HUES64 (cell line): ENCODE results near the gene HNF1B. TPM values are rescaled to one million over a fixed set of nuclear protein-coding genes. Genes with fewer than 3 reads are reported as not detected.
"Not testable (repeated sequence)": the region's sequence is repeated elsewhere in the genome, so short reads cannot be mapped to it uniquely, and the experiment has no call there.

ENCODE experiments used
- H3K27ac ChIP-seq: 2 replicates; pipeline ENCODE4 v1.7.0; 2013; ENCODE audit warnings: low read depth, low read length, inconsistent platforms
- H3K27me3 ChIP-seq: 2 replicates; pipeline ENCODE4 v1.6.1; 2013; ENCODE audit warnings: mild to moderate bottlenecking, low read length; ENCODE audit not compliant: insufficient read depth
- H3K36me3 ChIP-seq: 2 replicates; pipeline ENCODE4 v1.6.1; 2013; ENCODE audit warnings: mild to moderate bottlenecking, low read length; ENCODE audit not compliant: insufficient read depth
- H3K4me1 ChIP-seq: 2 replicates; pipeline ENCODE4 v1.6.1; 2013; ENCODE audit warnings: mild to moderate bottlenecking, low read length, moderate library complexity; ENCODE audit not compliant: insufficient read depth
- H3K4me3 ChIP-seq: 2 replicates; pipeline ENCODE4 v1.5.1; 2013; ENCODE audit warnings: mild to moderate bottlenecking, low read length, moderate library complexity
- H3K9ac ChIP-seq: 2 replicates; pipeline ENCODE4 v1.6.1; 2013; ENCODE audit warnings: mild to moderate bottlenecking, low read depth, low read length
- H3K9me3 ChIP-seq: 2 replicates; pipeline ENCODE4 v1.6.1; 2013; ENCODE audit warnings: low read depth, low read length; ENCODE audit not compliant: insufficient read depth
- WGBS: fragments of 150-250, 120-280 bp; methylation state at CpG from one replicate; pipeline ENCODE4 v1.1.7; 2013; ENCODE audit warnings: missing lambda C conversion rate; 5-methylcytosine and 5-hydroxymethylcytosine counted together
- polyA plus RNA-seq, 2 experiments: library from polyadenylated mRNA; stranded (reverse); fragments of 50-300 nt; gene quantifications; one replicate each; pipeline ENCODE4 v1.2.3, GENCODE V29; 2013

HNF1B gene, protein sequence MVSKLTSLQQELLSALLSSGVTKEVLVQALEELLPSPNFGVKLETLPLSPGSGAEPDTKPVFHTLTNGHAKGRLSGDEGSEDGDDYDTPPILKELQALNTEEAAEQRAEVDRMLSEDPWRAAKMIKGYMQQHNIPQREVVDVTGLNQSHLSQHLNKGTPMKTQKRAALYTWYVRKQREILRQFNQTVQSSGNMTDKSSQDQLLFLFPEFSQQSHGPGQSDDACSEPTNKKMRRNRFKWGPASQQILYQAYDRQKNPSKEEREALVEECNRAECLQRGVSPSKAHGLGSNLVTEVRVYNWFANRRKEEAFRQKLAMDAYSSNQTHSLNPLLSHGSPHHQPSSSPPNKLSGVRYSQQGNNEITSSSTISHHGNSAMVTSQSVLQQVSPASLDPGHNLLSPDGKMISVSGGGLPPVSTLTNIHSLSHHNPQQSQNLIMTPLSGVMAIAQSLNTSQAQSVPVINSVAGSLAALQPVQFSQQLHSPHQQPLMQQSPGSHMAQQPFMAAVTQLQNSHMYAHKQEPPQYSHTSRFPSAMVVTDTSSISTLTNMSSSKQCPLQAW
- polyA plus RNA-seq (2013, experiment 1 of 2): 0.70 TPM
- 0.89 TPM for polyA plus RNA-seq (2013, experiment 2 of 2)

DNA sequence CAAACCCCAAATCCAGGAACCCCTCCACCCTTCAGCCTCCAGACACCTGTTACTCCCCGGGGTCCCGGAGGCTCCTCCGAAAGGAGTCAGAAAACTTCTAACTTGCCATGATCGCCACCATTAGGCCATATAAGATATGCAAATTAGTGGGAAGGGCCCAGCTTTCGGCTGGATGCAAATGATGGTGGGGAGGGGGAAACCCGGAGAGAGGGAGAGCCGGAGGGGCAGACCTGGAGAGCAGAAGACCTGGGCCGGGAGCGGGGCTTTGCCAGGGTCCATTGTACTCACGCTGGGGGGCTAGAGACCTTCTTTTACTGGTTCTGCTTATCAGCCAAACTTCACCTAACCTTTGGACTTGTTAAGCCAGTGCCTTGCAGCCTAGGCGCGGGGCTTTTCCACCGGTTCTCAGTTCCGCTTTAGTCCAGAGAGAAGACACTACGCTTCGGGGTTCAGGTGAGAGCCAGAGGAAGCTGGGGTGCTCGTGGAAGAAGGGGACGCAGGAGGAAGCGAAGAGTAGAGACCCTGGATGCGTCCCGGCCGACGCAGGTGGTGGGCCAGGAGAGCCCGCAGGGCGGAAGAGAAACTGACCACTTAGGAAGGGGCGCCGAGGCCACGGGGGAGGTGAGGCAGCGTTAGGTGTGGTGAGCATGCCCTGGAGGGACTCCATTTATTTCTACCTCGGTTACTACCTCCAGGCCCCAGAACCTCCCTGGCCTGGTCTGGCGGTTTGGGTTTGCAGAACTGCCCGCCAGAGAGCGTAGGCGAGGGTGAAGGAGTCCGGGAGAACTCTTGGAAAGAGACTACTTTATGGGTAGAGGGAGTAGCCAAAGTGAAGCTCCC, at the start of gene HNF1B:
Gene HNF1B, minus strand, starts transcription at position 99 of the 840 bp plus-strand sequence. CDS start 175 bp downstream, outside the sequence.
- peaks cover 13% of the 10 kb centered on the region for H3K4me1 ChIP-seq
- no peaks in the 10 kb centered on the region for H3K9me3 ChIP-seq
- H3K27ac ChIP-seq: no peak within 1 kb of the TSS
- no peaks in the 10 kb centered on the region for H3K36me3 ChIP-seq
- no peak within 1 kb of the TSS for H3K9ac ChIP-seq
- H3K27me3 ChIP-seq: peaks cover 95% of the 10 kb centered on the region
- 3% methylated on average over 34 of the region's 35 CpGs for WGBS
- peak within 1 kb of the TSS; percentile 50 for H3K4me3 ChIP-seq

DNA sequence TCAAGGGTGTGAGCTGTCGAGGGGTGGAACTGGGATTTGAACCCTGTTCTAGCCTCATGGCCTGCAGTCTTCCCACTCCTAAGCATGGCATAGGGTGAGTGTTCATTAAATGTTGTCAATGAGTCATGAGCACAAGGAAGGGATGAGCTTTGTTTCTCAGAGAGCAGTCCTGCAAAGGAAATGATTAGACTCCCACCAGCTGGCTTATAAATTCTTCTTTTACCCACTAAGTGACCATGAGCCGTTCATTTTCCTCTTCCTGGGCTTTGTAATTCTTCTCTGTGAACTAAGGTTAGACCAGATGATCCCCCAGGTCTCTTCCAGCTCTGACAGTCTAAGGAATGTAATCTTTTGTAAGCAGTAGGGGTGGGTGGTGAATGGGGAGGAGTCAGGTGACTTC, 47.9 kb upstream of the HNF1B start:
- no peak overlapping the region for H3K4me3 ChIP-seq
- no peaks in the 10 kb centered on the region for H3K36me3 ChIP-seq
- H3K9me3 ChIP-seq: no peaks in the 10 kb centered on the region
- H3K4me1 ChIP-seq: peaks cover 5% of the 10 kb centered on the region; the same call in 1 of the 2 replicates
- H3K27me3 ChIP-seq: no peaks in the 10 kb centered on the region
- H3K27ac ChIP-seq: no peak overlapping the region
- no peak overlapping the region for H3K9ac ChIP-seq
- 83% methylated on average over 2 of the region's 2 CpGs for WGBS

DNA sequence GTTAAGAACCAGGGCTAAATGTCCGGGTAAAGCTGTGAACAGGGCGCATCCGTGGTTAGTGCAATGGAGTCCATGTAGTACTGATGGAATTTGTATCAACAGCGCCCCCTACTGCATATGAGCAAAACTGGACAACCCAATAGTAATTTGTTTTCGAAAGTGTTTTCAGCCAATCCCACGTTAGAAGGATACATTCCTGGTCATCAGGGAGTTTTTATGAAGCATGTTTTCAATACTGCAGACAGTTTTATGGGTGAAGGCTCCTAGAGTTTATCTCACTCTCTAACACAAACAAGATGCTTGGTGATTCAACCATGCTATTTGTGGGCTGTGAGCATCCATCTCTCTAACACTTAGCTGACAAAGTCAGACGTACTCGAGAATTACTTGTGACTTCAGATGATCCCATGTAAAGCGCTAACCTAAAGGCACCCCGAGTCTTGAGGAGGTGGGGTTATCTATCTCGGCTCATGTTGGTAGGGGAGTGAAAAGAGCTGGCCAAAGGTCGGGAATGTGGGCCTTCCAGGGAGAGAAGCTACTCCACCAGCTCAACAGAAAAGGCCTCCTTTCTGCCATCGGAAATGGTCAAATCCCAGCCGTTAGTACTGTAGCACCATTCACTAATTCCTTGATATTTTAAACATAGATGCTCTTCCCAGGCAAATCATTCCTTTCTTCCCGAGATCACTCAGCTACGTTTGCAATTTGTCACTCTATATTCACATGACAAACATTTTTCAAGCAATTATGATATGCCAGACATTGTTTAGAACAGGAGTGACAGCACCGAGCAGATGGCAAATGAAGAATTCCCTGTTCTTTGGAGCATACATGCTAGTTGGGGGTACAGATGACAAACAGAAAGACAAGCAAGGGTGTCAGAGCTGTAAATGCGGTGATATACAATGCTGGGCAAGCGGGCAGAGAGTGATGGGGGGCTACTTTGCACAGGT, 46.9 kb upstream of the HNF1B start:
- no peak overlapping the region for H3K27ac ChIP-seq
- WGBS: 85% methylated on average over 19 of the region's 19 CpGs
- H3K4me3 ChIP-seq: no peak overlapping the region
- no peaks in the 10 kb centered on the region for H3K36me3 ChIP-seq
- H3K9ac ChIP-seq: no peak overlapping the region
- no peaks in the 10 kb centered on the region for H3K4me1 ChIP-seq
- H3K27me3 ChIP-seq: no peaks in the 10 kb centered on the region
- no peaks in the 10 kb centered on the region for H3K9me3 ChIP-seq

DNA sequence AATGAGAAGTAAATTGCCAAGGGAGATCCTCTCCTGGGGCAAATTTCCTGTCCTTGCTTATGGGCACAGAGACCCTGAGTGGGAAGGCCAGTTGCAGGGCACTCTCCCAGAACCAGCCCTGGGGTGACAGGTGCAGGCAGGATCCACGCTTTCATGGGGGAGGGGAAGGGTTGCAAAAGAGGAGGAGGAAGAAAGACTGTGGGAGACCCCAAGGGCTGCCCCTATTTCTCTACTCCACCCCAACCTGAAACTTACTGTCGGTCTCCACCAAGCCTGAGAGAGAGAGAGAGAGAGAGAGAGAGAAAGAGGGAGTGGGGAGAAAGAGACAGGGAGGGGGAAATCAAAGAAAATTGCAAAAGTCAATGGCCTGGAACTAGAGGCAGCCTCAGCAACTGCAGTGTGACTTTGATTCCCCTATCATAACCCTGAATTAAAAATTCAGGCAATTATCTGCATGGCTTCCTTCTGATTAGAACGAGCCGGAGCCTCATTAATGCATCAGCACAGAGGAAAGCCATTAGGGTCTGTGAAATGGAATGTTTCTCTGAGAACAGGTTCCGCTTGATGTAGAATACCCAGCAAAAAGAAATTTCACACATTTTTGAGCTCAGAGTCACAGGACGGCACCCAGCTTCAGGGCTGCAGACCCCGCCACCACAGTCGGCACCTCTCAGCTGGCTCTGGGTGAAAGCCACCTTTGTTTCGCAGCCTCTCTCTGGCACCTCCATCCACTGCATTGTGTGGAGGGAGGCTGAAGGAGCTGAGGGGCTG, 45.1 kb upstream of the HNF1B start:
- Histone ChIP-seq H3K27me3 (no peaks in the 10 kb centered on the region), H3K4me3 (no peak overlapping the region), H3K27ac (no peak overlapping the region), H3K36me3 (no peaks in the 10 kb centered on the region), H3K9me3 (no peaks in the 10 kb centered on the region), H3K9ac (no peak overlapping the region), H3K4me1 (no peaks in the 10 kb centered on the region)
- 89% methylated on average over 7 of the region's 9 CpGs for WGBS

DNA sequence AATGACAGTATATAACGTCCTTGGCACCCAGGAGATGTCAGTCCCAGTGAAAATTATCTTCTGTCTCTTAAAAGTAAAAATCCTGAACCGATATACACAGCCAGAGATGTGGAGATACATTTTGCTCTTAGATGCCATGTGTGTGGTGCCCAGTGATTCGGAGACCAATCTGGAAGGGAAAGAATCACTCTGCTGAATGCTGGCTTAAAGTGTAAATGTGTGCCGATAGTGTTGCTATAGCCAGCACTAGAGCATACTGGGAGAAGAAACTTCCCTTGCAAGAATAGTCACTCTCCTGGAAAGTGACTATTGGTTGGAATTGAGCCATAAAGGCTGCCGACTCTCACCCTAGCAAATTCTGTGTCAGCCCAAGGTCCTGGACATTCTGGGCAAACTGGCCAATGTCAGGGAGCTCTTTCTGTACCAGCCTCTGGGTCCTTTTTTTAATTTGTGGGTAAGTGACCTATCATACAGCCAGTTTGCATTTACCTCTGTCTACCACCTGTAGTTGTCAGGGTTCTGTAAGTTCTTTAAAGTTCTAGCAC, 44.2 kb upstream of the HNF1B start:
- H3K36me3 ChIP-seq: no peaks in the 10 kb centered on the region
- no peaks in the 10 kb centered on the region for H3K27me3 ChIP-seq
- 91% methylated on average over 5 of the region's 5 CpGs for WGBS
- H3K9me3 ChIP-seq: no peaks in the 10 kb centered on the region
- no peak overlapping the region for H3K9ac ChIP-seq
- no peaks in the 10 kb centered on the region for H3K4me1 ChIP-seq
- no peak overlapping the region for H3K4me3 ChIP-seq
- no peak overlapping the region for H3K27ac ChIP-seq

DNA sequence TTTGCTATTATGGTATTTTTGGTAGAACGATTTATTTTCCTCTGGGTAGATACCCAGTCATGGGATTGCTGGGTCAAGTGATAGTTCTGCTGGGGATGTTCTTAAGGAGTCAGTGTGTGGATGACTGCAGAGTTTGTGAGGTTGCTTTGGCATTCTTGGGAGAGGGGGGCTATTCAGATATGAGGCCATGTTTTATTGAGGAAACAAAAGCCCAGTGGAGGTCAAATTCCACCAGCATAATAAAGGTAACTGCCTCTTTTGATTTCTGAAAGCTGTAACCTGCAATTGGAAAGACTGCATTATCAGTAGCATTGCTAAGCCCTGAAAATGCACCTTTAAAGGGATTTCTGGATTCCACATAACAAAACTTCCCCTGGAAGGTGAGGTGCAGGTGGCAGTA, 43.7 kb upstream of the HNF1B start:
- Histone ChIP-seq H3K27ac (no peak overlapping the region), H3K36me3 (no peaks in the 10 kb centered on the region), H3K27me3 (no peaks in the 10 kb centered on the region), H3K4me3 (no peak overlapping the region), H3K9ac (no peak overlapping the region), H3K9me3 (no peaks in the 10 kb centered on the region), H3K4me1 (no peaks in the 10 kb centered on the region)
- 88% methylated on average over 1 of the region's 1 CpG for WGBS

DNA sequence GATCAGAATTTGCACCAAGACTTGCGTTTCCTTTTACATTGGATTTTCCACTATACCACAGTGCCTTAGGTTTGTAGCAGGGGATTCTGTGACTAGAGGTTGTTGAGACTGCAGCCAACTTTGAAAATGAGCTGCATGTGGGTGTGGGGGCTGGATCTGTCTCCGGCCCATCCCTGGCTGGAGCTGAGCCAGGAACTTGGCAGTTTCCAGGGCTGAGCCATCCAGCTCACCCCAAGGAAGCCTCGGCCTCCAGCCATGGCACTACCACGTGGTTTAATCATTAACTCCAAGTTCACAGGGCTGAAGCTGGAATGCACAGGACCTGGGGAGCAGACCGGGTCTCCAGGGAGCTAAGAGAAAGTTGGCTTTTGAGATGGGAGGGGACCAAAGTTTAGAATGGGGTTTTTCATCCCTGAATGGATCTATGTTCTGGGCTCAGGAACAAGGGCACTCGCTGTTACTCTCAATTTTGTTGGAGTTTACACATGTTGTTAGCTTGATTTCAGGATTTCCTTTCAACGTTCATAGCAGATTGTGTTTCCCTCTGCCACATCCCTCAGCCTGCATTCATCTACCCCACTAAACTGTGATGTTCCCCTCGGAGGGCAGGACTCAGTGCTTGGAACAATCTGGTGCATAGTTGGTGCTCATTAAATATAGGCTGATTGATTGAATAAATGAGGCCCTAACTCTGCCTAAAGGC, 42.3 kb upstream of the HNF1B start:
- no peak overlapping the region for H3K4me3 ChIP-seq
- H3K9me3 ChIP-seq: no peaks in the 10 kb centered on the region
- H3K4me1 ChIP-seq: no peaks in the 10 kb centered on the region
- no peak overlapping the region for H3K9ac ChIP-seq
- WGBS: 90% methylated on average over 7 of the region's 8 CpGs
- no peaks in the 10 kb centered on the region for H3K27me3 ChIP-seq
- H3K36me3 ChIP-seq: no peaks in the 10 kb centered on the region
- no peak overlapping the region for H3K27ac ChIP-seq

DNA sequence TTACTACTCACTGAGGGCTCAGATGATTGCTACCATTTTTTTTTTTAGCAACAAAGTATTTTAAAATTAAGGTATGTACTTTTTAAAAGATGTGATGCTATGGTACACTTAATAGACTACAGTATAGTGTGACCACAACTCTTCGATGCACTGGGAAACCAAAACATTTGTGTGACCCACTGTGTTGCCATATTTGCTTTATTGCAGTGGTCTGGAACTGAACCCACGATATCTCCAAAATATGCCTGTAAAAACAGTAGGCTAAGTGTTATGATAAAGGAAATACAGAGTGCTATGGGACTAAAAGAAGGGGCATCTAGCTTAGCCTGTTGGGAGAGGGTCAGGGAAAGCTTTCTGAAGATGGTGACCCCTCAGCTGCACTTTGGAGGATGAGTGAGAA, 41.6 kb upstream of the HNF1B start:
- Histone ChIP-seq H3K4me1 (no peaks in the 10 kb centered on the region), H3K9ac (no peak overlapping the region)
- 96% methylated on average over 2 of the region's 2 CpGs for WGBS

DNA sequence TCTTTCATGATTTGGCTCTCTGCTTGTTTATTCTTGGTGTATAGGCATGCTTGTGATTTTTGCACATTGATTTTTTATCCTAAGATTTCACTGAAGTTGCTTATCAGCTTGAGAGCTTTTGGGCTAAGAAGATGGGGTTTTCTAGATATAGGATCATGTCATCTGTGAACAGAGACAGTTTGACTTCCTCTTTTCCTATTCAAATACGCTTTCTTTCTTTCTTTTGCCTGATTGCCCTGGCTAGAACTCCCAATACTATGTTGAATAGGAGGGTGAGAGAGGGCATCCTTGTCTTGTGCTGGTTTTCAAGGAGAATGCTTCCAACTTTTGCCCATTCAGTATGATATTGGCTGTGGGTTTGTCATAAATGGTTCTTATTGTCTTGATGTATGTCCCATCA, 37.6 kb upstream of the HNF1B start:
- not testable (repeated sequence) for H3K4me1 ChIP-seq, H3K4me3 ChIP-seq, H3K36me3 ChIP-seq, H3K9me3 ChIP-seq, H3K27me3 ChIP-seq, H3K9ac ChIP-seq, H3K27ac ChIP-seq
- no CpG with 5 or more reads among the region's 1 CpG for WGBS

More for the DNA sequence above, 41.6 kb upstream of the HNF1B start:
- H3K4me3 ChIP-seq: no peak overlapping the region
- no peaks in the 10 kb centered on the region for H3K9me3 ChIP-seq
- no peaks in the 10 kb centered on the region for H3K27me3 ChIP-seq
- no peaks in the 10 kb centered on the region for H3K36me3 ChIP-seq
- H3K27ac ChIP-seq: no peak overlapping the region
